Measurements from ENCODE around the gene TNIP3.
"Not testable (repeated sequence)": the region's sequence is repeated elsewhere in the genome, so short reads cannot be mapped to it uniquely, and the experiment has no call there.

TNIP3 gene, protein sequence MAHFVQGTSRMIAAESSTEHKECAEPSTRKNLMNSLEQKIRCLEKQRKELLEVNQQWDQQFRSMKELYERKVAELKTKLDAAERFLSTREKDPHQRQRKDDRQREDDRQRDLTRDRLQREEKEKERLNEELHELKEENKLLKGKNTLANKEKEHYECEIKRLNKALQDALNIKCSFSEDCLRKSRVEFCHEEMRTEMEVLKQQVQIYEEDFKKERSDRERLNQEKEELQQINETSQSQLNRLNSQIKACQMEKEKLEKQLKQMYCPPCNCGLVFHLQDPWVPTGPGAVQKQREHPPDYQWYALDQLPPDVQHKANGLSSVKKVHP

DNA sequence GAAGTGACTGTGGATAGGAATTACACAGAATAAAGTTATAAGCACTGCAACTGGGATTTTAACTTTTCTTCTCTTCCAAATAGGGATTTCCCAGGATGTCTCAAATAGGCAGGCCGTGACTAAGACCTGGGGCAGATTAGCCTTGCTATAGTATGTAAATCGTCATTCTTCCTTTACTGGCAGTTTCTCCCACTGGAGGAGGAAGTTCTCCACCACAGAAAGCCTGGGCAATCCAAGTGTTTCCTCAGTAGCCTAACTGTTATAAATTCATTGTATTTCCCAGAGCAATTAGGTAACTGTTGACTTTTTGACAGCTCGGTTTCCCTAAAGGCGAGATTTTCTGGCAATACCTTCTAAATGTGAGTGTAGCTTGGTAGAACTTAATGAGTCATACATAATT lies at the start of gene TNIP3:
Gene TNIP3, minus strand, starts transcription at position 31 of the 400 bp plus-strand sequence. CDS start 196 bp downstream, outside the sequence.
- no peak for DNase-seq

DNA sequence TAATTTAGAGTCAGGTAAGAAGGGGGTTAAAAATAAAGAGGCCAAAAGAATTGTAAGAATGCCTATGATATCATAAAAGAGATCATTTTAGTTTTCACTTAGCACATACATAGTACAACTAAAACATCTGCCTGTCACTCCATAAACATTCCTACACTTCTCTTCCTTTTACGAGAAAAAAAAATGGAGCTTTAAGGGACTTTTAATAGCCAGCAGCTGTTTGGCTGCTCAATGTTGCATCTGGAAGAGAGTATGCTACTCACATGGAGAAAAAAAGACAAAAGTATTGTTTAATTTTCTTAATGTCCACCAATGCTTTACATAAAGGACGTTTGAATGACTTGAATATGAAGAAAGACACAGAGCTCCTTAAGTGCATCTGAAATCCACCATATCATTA lies 48.7 kb upstream of the TNIP3 start:
- DNase-seq = no peak

DNA sequence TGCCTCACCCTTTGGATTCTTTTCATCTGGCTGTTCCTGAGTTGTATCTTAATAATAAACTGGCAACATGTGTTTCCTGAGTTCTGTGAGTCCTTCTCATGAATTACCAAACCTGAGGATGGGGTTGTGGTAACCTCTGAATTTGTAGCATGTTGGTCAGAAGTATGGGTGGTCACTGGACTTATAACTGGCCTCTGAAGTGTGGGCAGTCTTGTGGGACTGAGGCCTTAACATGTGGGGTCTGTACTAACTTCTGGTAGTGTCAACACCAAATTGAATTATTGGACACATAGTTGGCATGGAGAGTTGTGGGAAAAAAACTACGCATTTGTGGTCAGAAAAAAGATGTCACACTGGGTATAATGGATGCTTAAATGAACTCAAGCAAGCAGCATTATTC lies 45.0 kb upstream of the TNIP3 start:
- no peak for DNase-seq

DNA sequence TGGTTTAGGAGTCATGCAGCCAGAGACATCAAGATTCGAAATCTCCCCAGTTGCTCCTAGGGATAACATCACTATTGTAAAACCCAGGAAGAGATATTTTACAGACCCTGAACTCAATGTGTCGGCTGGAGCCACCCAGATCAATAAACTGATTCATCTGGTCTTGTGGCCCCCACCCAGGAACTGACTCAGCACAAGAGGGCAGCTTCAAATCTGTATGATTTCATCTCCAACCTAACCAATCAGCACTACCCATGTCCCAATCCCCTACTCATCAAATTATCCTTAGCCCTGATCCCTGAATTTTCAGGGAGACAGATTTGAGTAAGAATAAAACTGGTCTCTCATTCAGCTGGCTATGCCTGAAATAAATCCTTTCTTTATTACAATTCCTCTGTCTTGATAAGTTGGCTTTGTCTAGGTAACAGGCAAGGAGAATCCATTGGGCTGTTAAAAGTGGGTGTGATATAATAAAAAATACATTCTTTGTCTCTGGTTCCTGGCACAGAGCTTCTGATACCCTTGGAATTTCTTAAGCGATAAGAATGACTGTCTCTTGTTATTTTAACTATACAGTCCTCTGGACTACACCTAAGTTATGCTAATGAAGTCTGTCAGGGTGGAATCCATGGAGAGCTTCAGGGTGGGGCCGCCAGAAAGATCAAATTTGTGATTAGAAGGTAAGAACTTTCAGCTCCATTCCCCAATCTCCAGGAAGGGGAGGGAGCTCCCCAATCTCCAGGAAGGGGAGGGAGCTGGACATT lies 44.3 kb upstream of the TNIP3 start:
- no peak for DNase-seq

DNA sequence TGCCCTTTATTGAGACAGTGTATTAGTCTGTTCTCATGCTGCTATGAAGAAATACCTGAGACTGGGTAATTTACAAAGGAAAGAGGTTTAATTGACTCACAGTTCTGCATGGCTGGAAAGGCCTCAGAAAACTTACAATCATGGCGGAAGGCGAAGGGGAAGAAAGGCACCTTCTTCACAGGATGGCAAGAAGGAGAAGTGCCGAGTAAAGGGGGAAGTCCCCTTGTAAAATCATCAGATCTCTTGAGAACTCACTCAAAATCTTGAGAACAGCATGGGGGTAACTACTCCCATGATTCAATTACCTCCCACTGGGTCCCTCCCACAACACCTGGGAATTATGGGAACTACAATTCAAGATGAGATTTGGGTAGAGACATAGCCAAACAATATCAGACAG lies 41.7 kb upstream of the TNIP3 start:
- DNase-seq = not testable (repeated sequence)

DNA sequence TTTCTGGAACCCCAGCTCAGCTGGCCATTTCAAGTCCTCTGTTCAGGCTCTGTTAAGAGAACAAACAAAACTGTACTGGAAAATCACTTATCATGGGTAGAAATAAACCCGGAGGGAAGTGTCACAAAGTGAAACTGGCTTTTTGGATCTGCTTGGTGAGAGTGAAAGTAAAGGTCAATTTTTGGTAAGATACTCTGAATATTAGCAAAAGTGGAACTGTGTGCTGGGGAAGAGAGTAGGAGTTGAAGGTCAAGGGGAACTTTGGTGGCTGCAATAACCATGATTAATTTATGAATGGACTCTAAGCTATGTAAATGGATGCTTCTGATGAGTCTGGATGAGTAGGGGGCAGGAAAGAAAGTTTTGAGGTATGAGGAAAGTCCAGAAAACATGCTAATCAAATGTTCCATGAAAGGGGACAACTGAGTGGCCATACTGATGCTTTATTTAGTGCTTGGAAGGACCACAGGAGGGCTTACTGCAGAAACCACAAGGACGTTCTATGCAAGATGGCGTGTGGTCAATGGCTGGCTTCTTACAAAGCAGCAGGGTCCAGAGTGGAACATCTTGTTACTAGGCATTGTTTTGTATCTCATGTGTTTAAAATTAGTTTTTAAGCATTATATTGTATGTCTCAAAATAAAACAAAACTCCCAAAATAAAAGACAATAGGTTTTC lies 36.8 kb upstream of the TNIP3 start:
- no peak for DNase-seq

DNA sequence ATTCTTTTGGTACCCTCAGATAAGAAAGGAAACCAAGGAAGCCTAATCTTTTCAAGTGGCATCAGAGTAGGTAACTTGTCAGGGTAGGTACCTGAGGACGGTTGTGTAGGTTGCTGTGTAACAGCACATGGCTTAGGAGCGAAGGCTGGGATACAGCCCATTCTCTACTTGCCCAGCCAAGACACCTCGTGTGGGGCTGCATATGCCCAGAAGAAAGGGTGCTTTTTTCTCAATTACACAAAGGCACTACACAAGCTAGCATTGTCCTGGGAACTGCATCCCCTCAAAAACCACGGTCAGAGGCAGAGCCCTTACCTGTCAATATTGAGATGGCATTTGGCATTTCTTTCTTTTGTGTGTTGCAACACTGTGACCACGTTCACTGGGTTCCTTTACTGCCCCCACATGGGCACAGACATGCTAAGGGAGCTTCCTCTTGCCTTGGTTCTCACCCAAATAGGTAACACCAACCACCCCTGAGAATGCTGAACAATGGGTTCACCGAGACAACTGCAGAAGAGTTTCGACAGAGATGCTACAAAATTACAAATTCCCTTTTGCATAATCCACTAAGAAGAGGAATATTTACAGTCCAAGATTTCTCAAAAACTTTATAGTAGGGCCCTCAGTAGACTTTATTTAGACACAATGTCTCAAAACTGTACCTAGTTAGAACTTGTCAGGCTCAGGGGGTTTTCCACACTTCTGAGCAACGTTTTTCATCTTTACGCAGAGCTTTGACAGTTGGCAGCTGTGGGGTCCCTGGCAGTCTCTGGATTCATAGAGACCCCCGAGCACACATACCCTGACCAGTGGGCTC lies 35.8 kb upstream of the TNIP3 start:
- no peak for DNase-seq

DNA sequence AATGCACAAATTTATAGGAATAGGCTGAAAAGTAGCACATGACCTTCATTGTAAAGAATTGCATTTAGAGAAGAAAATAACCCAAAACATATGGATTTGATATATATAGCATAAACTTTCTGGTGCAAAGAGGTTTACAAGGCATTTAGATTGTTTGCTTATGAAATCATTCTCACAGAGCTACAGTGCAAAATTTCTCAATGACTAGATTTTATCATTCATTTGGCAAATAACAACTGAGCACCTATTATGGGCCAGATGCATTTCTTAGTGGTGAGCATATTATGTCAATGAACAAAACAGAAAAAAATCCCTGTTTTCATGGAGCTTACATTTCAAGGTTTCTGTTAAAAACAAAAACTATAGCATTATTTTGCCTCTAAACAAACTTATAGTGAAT lies 34.1 kb upstream of the TNIP3 start:
- DNase-seq = no peak

DNA sequence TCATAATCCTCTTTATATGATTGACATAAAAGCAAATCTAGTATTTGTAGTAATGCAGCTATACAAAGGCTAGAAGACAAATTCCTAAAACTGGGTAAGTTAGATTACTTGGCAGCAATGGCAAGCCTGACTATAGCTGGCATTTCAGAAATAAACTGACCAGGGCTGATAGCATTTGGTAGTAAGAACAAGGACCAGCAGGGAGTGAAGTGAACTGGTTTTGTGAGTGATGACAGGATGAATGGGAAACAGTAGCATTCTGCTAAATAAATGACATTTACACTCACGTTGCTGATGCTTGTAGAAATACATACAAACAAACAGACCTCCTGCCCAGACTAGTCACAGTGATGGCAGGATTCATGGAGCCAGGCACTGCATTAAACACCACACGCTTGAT lies 31.5 kb upstream of the TNIP3 start:
- DNase-seq = no peak

DNA sequence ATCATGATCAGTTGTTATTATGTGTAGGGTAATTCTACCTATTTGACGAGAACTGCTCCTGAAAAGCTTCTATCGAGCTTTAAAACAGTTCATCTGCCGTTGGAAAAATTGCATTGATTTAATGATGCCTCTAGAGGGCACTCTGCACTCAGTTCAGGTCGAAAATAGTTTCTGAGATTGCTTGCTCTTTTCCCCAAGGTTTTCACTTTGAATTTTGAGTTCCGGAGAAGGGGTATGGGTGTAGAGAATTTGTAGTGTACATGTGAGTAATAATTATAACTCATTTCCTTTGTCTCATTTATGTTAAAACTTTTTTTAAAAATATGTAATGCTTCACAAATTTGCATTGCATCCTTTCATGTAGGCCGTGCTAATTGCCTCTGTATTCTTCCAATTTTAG lies 28.4 kb upstream of the TNIP3 start:
- no peak for DNase-seq

DNA sequence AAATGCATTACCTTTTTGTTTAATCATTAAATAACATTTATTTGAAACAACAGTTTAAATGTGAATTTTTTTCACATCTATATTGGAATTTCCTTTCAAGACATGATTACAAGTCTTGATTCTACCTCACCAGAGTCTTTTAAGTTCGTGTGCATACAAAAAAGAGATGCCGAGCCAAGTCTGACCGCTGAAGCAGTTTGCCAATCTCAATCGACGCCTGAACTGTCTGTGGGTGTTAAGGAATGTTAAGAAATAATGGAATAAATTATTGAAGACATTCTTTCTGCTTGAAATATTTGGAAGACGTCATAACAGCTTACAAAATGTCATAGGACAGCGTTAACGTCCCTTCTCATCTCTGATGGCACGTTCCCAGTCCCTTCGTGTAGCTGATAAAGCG lies 27.9 kb upstream of the TNIP3 start:
- DNase-seq = no peak

DNA sequence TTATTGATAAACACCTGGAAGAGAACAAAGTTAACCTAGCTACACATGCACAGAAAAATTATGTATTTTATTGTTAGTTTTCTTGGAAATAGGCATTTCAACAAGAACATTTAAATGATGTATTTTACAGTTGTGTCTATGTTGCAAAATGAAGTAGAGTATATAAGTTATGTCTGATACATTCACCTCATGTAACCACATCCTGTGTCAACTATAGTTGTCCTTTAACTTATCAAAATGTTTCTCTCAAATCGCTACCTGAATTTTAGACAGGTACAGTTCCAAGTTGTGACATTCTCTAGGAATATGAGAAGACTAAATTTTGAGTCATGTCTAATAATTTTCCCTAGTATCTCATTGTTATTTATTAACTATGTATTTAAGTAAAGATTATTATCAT lies 27.2 kb upstream of the TNIP3 start:
- no peak for DNase-seq

DNA sequence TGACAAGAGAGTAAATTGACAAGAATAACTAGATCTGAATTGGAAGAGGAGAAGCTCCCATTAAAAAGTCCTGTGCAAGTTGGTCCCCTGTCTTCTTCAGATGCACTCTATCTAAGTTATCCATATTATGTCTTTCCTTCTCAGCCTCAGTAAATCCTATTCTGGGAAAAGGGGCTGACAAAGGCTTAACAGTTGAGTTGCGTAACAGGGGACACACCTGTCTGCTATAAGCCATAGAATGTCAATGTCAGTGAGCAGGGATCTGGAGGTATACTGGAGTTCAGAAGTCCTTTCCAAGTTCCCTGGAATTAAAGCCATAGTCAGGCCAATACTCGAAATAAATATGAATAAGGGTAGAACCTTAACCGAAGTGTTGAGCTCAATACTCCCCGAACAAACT lies 26.3 kb upstream of the TNIP3 start:
- DNase-seq = no peak

DNA sequence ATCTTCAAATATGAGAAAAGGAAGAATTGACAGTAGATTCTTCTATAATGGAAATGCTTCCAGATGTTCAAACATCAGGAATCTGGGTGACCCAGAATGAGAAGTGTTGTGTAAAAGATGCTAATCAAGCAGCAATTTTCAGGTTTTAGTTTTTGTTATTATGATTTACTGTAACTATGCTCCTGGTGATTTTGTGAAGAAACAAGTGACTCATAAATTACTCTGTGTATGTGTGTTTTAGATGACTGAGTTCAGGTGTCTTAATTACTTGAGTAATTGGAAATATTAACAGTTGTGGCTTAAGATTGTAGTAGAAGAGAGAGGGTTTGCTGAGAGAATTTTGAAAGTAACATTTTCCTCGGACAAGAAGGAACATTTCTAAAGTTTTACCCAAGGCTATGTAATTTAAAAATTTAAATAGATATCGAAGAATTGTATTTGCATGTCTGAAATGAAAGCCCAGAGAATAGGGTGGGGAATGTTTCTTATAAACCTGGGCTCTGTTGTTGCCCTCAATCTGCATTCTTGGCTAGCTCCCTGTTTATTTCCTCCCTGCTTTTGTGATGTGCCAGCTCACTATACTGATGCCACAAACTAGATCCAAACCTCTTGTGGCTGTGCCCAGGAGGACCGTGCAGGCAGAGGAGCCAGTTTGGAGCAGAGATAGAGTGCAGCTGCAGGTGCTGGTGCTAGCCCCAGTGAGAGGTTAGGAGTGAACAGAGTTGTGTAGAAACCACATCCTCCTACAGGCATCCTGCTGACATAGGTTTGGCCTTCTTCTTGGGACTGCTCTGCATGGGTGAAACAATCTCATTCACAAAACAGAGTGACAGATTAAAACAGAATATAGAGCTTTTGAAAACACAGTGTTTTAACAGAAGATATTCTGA lies 25.4 kb upstream of the TNIP3 start:
- DNase-seq = no peak

DNA sequence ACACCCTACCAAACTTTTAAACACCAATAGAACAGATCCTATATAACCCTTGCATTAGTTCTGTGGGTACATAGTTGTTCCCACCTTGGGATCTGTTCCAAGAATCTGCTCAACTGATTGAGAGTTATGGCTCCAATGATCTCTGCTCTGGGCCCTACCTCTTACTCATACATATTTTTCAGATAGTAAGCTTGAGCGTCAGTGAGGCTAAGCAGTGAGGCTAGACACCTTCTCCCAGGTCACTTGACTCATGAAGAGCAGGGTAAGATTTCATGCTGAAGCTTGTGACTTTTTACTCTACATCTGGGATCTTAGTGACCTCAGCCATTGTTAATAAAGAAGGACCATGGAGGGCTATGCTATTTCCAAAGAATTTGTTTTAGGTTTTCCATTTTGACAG lies 23.1 kb upstream of the TNIP3 start:
- no peak for DNase-seq

DNA sequence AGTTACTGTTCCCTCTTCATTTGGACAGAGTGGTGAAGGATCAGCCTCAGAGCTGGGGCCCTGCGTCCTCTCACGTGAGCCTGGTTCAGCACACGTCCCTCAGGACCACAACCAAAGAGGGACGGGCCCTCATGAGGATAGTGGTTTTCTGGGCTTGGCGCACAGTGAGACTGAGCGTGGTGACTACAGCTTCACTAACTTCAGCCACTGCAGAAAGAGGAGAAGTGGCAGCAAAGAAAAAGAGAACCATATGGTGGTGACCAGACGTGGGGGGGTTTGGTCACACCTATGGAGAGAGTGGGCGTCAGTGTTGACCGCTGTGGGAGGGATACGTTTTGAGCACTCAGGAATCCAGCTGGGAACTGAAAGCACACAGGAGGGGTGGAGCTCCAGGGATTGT lies 21.8 kb upstream of the TNIP3 start:
- DNase-seq = no peak

DNA sequence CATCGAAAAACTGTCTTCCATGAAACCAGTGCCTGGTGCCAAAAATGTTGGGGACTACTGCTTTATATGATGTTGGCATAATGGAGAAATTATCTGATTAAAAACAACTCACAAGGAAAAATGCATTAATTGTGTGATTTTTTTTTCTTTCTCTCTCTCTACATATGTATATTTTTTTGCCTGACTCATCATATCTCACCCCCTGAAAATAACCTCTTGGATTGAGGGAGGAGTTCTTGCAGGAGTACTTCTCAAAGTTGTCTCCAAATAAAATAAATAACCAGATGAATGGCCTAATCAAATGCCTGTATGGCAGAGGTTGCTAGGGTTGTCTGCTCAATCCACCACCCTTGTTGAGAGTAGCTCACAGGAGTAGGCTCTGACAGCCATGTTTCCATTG lies 19.9 kb upstream of the TNIP3 start:
- DNase-seq = no peak

DNA sequence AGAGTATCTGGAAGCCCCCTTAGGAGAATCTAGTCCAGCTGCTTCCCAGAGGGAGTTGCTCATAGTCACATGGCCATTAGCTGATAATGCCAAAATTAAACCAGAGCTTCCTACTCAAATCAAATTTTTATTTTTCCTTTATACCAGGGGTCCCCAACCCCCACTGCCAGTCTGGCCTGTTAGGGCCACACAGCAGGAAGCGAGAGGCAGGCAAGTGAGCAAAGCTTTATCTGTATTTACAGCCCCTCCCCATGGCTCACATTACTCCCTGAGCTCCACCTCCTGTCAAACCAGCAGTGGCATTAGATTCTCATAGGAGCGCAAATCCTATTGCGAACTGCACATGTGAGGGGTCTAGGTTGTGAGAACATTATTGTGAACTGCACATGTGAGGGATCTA lies 19.2 kb upstream of the TNIP3 start:
- DNase-seq = no peak

DNA sequence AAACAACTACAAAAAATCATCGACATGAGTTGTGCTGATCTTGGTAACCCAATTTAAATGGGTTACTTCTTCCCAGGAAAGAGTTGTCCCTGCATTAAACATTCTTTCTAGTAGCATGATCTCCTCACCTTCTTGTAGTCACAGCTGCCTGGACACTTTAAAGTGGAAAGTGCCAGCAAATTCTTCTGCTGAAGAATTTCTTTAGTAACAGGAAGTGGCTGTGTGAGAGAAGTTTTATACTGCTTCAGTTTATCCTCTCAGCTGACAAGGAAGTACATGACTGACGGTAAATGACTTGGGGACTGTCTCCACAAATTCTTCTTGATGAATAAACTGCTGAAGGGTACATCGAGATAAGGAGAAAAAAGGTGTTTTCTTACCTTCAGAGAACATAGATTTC lies 18.2 kb upstream of the TNIP3 start:
- DNase-seq = no peak

DNA sequence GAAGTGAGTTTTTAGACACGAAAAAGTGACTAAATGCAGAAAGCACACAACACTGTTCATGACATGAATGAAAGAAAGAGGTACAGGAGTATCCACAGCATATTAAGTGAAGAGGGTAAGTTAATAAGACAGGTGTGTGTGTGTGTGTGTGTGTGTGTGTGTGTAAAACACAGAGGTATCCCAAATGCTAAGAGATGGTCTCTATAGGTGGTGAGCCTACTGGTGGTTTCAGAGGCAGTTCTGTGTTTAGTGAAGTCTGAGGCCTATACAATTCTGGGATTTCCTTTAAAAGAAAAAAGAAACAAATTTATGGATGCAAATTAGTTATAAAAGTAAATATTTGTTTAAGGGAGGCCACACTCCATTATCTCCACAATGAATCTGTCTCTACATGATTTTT lies 17.4 kb upstream of the TNIP3 start:
- no peak for DNase-seq

DNA sequence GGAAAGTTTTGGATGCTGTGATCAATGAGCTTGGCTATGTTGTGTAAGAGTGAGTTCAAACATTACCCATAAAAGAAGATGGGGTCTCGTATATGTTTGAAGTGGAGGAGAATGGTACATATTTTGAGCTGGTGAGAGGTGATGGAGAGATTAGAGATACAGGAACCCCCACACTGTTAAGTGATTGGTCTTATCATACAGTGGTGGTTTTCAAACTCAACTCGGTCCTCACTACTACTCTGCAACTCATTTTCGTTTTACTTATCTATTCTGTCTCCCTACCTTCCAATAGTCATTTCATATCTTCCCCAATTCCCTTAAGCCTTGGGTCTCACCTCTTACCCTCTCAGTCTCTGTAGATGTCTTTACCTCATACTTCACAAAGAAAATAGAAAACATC lies 16.4 kb upstream of the TNIP3 start:
- no peak for DNase-seq
